SK-N-SH (cell line): ENCODE results near the gene MARK4. TPM values are rescaled to one million over a fixed set of nuclear protein-coding genes. Genes with fewer than 3 reads are reported as not detected.
A peak's percentile ranks its signal among the peaks of the same experiment; 100 is the strongest.

Source experiments
- CTCF ChIA-PET: fragments of 300-600, 350-600 bp; formaldehyde crosslinking; extraction: SDS; loops from one replicate; lab custom pipeline; 2021; lab: Yijun Ruan, JAX
- POLR2A ChIA-PET: fragments of 350-600 bp; sonication (Branson Sonifier 250); formaldehyde crosslinking; extraction: SDS; loops from one replicate; lab custom pipeline; 2020; ENCODE audit warnings: antibody characterized with exemption, inconsistent platforms; lab: Yijun Ruan, JAX
- DNase-seq: peaks from one replicate; pipeline ENCODE4 v3.0.0; 2012
- H2AFZ ChIP-seq: fragments of 200-600 bp; sonication (generic); 2 replicates; pipeline ENCODE4 v1.8.1; 2016; ENCODE audit warnings: antibody characterized with exemption, mild to moderate bottlenecking, low read depth
- H3F3A ChIP-seq: fragments of 200-600 bp; sonication (generic); replicated peaks from 2 replicates; pipeline ENCODE3; 2016; ENCODE audit warnings: antibody characterized with exemption, mild to moderate bottlenecking; ENCODE audit not compliant: insufficient read depth
- H3K27ac ChIP-seq, 2 experiments: fragments of 200-500 bp in 1 of 2; fragments of 200-600 bp in 1 of 2; sonication (Bioruptor generic) in 1 of 2; sonication (generic), shearing (Covaris generic) in 1 of 2; 2 replicates each; pipeline versions ENCODE4 v1.5.1 to v1.6.1; 2014 to 2016; ENCODE audit warnings: low read depth in 2 of 2, inconsistent platforms in 1 of 2, low read length in 1 of 2, mild to moderate bottlenecking in 1 of 2, mixed read lengths in 1 of 2
- H3K27me3 ChIP-seq: fragments of 200-600 bp; sonication (generic), shearing (Covaris generic); 2 replicates; pipeline ENCODE4 v1.6.1; 2016; ENCODE audit warnings: mixed run types; ENCODE audit not compliant: insufficient read depth
- H3K36me3 ChIP-seq, 2 experiments: fragments of 200-500 bp in 1 of 2; fragments of 200-600 bp in 1 of 2; sonication (Bioruptor generic) in 1 of 2; sonication (generic) in 1 of 2; replicated peaks in 1 of 2; 2 replicates each; pipeline versions ENCODE3 to v1.5.1; 2014 to 2016; ENCODE audit warnings: low read length in 1 of 2, mild to moderate bottlenecking in 1 of 2; ENCODE audit not compliant: insufficient read depth in 2 of 2, control insufficient read depth in 1 of 2
- H3K4me1 ChIP-seq, 2 experiments: fragments of 200-500 bp in 1 of 2; fragments of 200-600 bp in 1 of 2; sonication (Bioruptor generic) in 1 of 2; sonication (generic), shearing (Covaris generic) in 1 of 2; 2 replicates each; pipeline versions ENCODE4 v1.5.1 to v1.6.1; 2014 to 2016; ENCODE audit warnings: low read depth in 1 of 2, low read length in 1 of 2, mixed run types in 1 of 2; ENCODE audit not compliant: insufficient read depth in 2 of 2, control insufficient read depth in 1 of 2
- H3K4me2 ChIP-seq: fragments of 200-600 bp; sonication (generic), shearing (Covaris generic); 2 replicates; pipeline ENCODE4 v1.6.1; 2017; ENCODE audit warnings: mixed run types
- H3K4me3 ChIP-seq, 2 experiments: fragments of 200-500 bp in 1 of 2; fragments of 200-600 bp in 1 of 2; sonication (Bioruptor generic) in 1 of 2; sonication (generic), shearing (Covaris generic) in 1 of 2; 2 replicates each; pipeline versions ENCODE4 v1.5.1 to v1.8.1; 2014 to 2016; ENCODE audit warnings: low read depth in 2 of 2, inconsistent platforms in 1 of 2, low read length in 1 of 2, mild to moderate bottlenecking in 1 of 2, mixed read lengths in 1 of 2, moderate library complexity in 1 of 2
- H3K79me2 ChIP-seq: fragments of 200-600 bp; sonication (generic); 2 replicates; pipeline ENCODE4 v1.8.1; 2017; ENCODE audit warnings: mild to moderate bottlenecking; ENCODE audit not compliant: insufficient read depth
- H3K9ac ChIP-seq: fragments of 200-600 bp; sonication (generic); 2 replicates; pipeline ENCODE4 v1.6.1; 2017; ENCODE audit warnings: mixed run types
- H3K9me2 ChIP-seq: fragments of 200-600 bp; sonication (generic); 2 replicates; pipeline ENCODE4 v1.6.1; 2017; ENCODE audit warnings: mixed run types
- H3K9me3 ChIP-seq: fragments of 200-600 bp; sonication (generic); 2 replicates; pipeline ENCODE4 v1.6.1; 2017; ENCODE audit warnings: mixed run types, mild to moderate bottlenecking, moderate library complexity
- H4K20me1 ChIP-seq: fragments of 200-600 bp; sonication (generic); 2 replicates; pipeline ENCODE4 v1.6.1; 2017; ENCODE audit warnings: mild to moderate bottlenecking, mixed run types; ENCODE audit not compliant: insufficient read depth
- CHD2 ChIP-seq: fragments of 150-350 bp; IDR thresholded peaks from 2 replicates; pipeline ENCODE4 v1.6.1; 2018; ENCODE audit warnings: low read length; ENCODE audit not compliant: partially characterized antibody
- ELF1 ChIP-seq: IDR thresholded peaks from 2 replicates; pipeline ENCODE4 v1.4.0; 2012
- FOXM1 ChIP-seq: IDR thresholded peaks from 2 replicates; pipeline ENCODE4 v1.4.0; 2012; ENCODE audit warnings: low read depth, mild to moderate bottlenecking
- GABPA ChIP-seq: IDR thresholded peaks from 2 replicates; pipeline ENCODE4 v1.4.0; 2012; ENCODE audit warnings: low read depth, mild to moderate bottlenecking
- JUND ChIP-seq: IDR thresholded peaks from 2 replicates; pipeline ENCODE4 v1.4.0; 2012
- NFIC ChIP-seq: IDR thresholded peaks from 2 replicates; pipeline ENCODE4 v1.4.0; 2012; ENCODE audit warnings: borderline replicate concordance
- RCOR1 ChIP-seq: fragments of 150-350 bp; IDR thresholded peaks from 2 replicates; pipeline ENCODE4 v1.6.1; 2017; ENCODE audit warnings: antibody characterized with exemption, low read length
- RFX5 ChIP-seq: IDR thresholded peaks from 2 replicates; pipeline ENCODE4 v1.6.1; 2012; ENCODE audit warnings: mild to moderate bottlenecking, improper control_type of control experiment, low read length
- RXRA ChIP-seq: IDR thresholded peaks from 2 replicates; pipeline ENCODE4 v1.4.0; 2012; ENCODE audit warnings: low read depth, mild to moderate bottlenecking, borderline replicate concordance
- TAF1 ChIP-seq: IDR thresholded peaks from 2 replicates; pipeline ENCODE4 v1.6.1; 2012; ENCODE audit warnings: low read depth, mild to moderate bottlenecking, low read length, moderate library complexity, borderline replicate concordance
- WGBS: methylation state at CpG from one replicate; pipeline ENCODE4 v1.1.6; 2017; ENCODE audit warnings: low lambda C conversion rate; 5-methylcytosine and 5-hydroxymethylcytosine counted together
- polyA plus RNA-seq, 3 experiments: library from polyadenylated mRNA; depleted of rRNA; stranded (reverse); fragments of >200 nt; gene quantifications; 2 replicates each; pipeline ENCODE4 v1.2.3, GENCODE V29; 2012
- TF ChIP-seq, protein P1 (sequence below): IDR thresholded peaks from 2 replicates; pipeline ENCODE4; 2012
- TF ChIP-seq, protein P2 (sequence below): IDR thresholded peaks from 2 replicates; pipeline ENCODE4 v1.4.0; 2012; ENCODE audit warnings: low read depth
- TF ChIP-seq, protein P3 (sequence below): fragments of 150-350 bp; IDR thresholded peaks from 2 replicates; pipeline ENCODE4 v1.6.1; 2016; ENCODE audit warnings: mild to moderate bottlenecking, low read depth, low read length

MARK4 gene
- polyA plus RNA-seq, 1 of the 3 experiments (the other 2 are of a cell fraction) = 16.3 TPM

DNA sequence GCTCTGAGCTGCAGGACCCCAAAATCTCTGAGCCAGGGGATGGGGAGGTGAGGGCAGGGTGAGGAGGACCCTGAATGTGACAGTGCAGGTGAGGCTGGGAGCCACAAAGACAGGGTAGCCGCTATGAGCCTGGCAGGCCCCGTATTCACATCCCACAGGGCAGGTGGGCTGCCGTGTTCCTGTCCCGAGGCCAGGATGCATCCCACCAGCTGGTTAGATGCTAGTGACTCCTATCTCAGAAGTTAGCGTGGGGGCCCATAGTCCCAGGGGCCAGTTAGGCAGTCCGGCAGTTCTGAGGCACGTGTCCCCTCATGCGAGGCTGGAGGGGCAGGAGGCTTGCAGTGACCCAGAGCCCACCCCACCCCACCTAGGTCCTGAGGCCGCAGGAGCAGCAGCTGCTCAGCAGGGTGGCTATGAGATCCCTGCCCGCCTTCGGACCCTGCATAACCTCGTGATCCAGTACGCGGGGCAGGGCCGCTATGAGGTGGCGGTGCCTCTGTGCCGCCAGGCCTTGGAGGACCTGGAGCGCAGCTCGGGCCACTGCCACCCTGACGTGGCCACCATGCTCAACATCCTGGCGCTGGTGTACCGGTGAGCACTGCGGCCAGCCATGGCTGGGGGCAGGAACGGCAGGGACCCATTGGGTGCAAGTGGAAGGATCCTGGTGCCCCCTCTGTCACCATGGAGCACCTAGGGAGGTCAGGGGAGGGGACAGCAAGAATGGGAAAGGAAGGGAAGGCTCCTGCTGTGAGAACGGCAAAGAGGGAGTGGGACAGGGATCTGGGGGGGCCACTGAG is 96.7 kb downstream of the MARK4 start:
- Histone ChIP-seq H3K9me2 (no peaks in the 10 kb centered on the region), H3K79me2 (no peaks in the 10 kb centered on the region), H3K36me3 (peaks cover 0 to 21% of the 10 kb centered on the region in 2 experiments), H3K9me3 (no peaks in the 10 kb centered on the region), H3K4me2 (no peak overlapping the region), H3F3A (peaks cover 13% of the 10 kb centered on the region), H3K9ac (no peak overlapping the region), H2AFZ (no peak overlapping the region), H3K4me3 (no peak overlapping the region), H3K27me3 (no peaks in the 10 kb centered on the region), H4K20me1 (no peaks in the 10 kb centered on the region), H3K27ac (no peak overlapping the region), H3K4me1 (no peaks in the 10 kb centered on the region; a peak in 1 of 4 replicates)
- ChIA-PET CTCF (interaction anchor here (2.6 kb wide), 1 partner anchor 9 kb away, joined by 11 read pairs; no protein-coding TSS in a partner anchor), POLR2A (no interaction called here)
- DNase-seq = peak; percentile 46
- TF ChIP-seq RFX5 = no peak
- TF ChIP-seq, protein P1, sequence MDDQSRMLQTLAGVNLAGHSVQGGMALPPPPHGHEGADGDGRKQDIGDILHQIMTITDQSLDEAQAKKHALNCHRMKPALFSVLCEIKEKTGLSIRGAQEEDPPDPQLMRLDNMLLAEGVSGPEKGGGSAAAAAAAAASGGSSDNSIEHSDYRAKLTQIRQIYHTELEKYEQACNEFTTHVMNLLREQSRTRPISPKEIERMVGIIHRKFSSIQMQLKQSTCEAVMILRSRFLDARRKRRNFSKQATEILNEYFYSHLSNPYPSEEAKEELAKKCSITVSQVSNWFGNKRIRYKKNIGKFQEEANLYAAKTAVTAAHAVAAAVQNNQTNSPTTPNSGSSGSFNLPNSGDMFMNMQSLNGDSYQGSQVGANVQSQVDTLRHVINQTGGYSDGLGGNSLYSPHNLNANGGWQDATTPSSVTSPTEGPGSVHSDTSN = peak; percentile 7; the same call in 1 of the 2 replicates
- WGBS = 46% methylated on average over 1 of the region's 25 CpGs

DNA sequence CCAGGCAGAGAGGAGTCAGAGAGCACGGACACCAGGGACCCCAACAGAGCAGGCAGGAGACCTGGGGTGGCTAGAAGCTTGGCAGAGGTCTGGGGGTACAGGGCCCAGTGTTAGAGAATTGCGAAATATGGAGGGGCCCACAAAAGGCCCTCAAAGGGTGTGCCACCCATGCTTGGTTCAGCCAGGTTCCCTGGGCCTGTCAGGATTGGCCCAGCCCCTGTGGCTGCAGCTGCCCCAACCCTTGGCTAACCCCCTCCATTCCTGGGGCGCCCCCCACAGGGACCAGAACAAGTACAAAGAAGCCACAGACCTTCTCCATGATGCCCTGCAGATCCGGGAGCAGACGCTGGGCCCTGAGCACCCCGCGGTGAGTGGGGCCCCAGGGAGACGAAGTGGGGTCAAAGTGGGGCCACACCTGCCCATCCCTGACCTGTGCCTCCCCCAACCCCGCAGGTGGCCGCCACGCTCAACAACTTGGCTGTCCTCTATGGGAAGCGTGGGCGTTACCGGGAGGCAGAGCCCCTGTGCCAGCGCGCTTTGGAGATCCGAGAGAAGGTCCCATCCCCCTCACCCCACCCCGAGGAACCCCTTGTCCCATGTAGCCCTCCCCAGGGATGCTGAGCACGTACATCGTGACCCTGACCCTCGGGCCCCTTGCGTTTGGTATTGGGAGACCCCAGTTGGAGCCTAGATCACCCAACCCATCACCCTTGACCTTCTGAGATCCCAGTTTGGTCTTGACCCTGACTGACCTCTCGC is 97.5 kb downstream of the MARK4 start:
- Histone ChIP-seq H3K4me1 (no peaks in the 10 kb centered on the region; a peak in 1 of 4 replicates), H4K20me1 (no peaks in the 10 kb centered on the region), H2AFZ (no peak overlapping the region), H3F3A (peaks cover 8% of the 10 kb centered on the region), H3K27me3 (no peaks in the 10 kb centered on the region), H3K9me2 (no peaks in the 10 kb centered on the region), H3K9ac (no peak overlapping the region), H3K79me2 (no peaks in the 10 kb centered on the region), H3K9me3 (no peaks in the 10 kb centered on the region), H3K36me3 (peaks cover 1 to 29% of the 10 kb centered on the region in 2 experiments), H3K27ac (no peak overlapping the region), H3K4me2 (no peak overlapping the region), H3K4me3 (no peak overlapping the region)
- TF ChIP-seq CHD2 (no peak), RCOR1 (no peak), JUND (no peak), GABPA (no peak), NFIC (no peak), FOXM1 (no peak)
- peak; percentile 32 for DNase-seq
- WGBS = 79% methylated on average over 10 of the region's 23 CpGs
- POLR2A ChIA-PET = no interaction called here
- CTCF ChIA-PET = interaction anchor here (2.6 kb wide), 1 partner anchor 10 kb away, joined by 11 read pairs; no protein-coding TSS in a partner anchor

DNA sequence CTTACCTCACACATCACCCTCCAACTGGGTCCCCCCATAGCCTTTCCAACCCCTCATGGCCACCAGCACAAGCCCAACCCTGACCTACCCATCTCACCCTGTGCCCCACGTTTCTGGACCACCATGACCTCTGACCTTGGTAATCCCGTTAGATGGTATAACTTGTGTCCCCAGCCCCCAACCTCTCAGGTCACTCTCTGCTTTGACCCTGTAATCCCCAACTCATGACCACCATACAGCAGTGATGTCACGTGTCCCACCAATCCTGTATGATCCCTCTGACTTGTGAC is 98.0 kb downstream of the MARK4 start:
- CTCF ChIA-PET = interaction anchor here (5.1 kb wide), 1 partner anchor 11 kb away, joined by 30 read pairs; no protein-coding TSS in a partner anchor
- 82% methylated on average over 3 of the region's 3 CpGs for WGBS
- H3K9me2 ChIP-seq = no peaks in the 10 kb centered on the region
- TF ChIP-seq, protein P1 = no peak
- TF ChIP-seq, protein P2, sequence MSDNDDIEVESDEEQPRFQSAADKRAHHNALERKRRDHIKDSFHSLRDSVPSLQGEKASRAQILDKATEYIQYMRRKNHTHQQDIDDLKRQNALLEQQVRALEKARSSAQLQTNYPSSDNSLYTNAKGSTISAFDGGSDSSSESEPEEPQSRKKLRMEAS = no peak
- TF ChIP-seq TAF1 (no peak), RXRA (no peak), ELF1 (no peak)
- TF ChIP-seq, protein P3, sequence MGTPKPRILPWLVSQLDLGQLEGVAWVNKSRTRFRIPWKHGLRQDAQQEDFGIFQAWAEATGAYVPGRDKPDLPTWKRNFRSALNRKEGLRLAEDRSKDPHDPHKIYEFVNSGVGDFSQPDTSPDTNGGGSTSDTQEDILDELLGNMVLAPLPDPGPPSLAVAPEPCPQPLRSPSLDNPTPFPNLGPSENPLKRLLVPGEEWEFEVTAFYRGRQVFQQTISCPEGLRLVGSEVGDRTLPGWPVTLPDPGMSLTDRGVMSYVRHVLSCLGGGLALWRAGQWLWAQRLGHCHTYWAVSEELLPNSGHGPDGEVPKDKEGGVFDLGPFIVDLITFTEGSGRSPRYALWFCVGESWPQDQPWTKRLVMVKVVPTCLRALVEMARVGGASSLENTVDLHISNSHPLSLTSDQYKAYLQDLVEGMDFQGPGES = no peak
- TF ChIP-seq, all 33 proteins: peak for 0
- H3K4me3 ChIP-seq = no peak overlapping the region
- no peak for DNase-seq
- no peak overlapping the region for H2AFZ ChIP-seq
- H3K4me2 ChIP-seq = no peak overlapping the region
- no peaks in the 10 kb centered on the region for H4K20me1 ChIP-seq
- no peaks in the 10 kb centered on the region for H3K9me3 ChIP-seq
- H3K27me3 ChIP-seq = no peaks in the 10 kb centered on the region
- H3K27ac ChIP-seq = no peak overlapping the region
- peaks cover 3% of the 10 kb centered on the region for H3F3A ChIP-seq
- H3K36me3 ChIP-seq = peaks cover 4 to 33% of the 10 kb centered on the region in 2 experiments
- POLR2A ChIA-PET = no interaction called here
- H3K9ac ChIP-seq = no peak overlapping the region
- no peaks in the 10 kb centered on the region for H3K79me2 ChIP-seq
- H3K4me1 ChIP-seq = no peaks in the 10 kb centered on the region; a peak in 1 of 4 replicates
